DND-41 (cell line): ENCODE measurements around the gene FIGLA.

Source experiments
- CTCF ChIP-seq: IDR thresholded peaks from 2 replicates; pipeline ENCODE4 v1.5.1; 2012; ENCODE audit warnings: borderline replicate concordance, low read length, moderate library complexity, mild to moderate bottlenecking; ENCODE audit not compliant: poor library complexity, severe bottlenecking; ENCODE audit errors: extremely low read depth
- EZH2 ChIP-seq: IDR thresholded peaks from 3 replicates; pipeline ENCODE4 v1.6.1; 2012; ENCODE audit warnings: borderline replicate concordance, low read depth, mild to moderate bottlenecking, moderate library complexity, low read length, inconsistent platforms; ENCODE audit not compliant: severe bottlenecking

GRCh38 chr2:70752396-70752795, 38.0 kb downstream of the FIGLA start:
- TF ChIP-seq CTCF (no peak), EZH2 (no peak)
